ENCODE data around the gene ASIC4. TPM values are rescaled to one million over a fixed set of nuclear protein-coding genes. Genes with fewer than 3 reads are reported as not detected.

The ASIC4 gene
- total and polyA plus RNA-seq, 2 of the 13 experiments (the other 11 are each of a cell fraction or from before 2014, with no cell fraction given), result 0.03 TPM; not detected in 1

DNA sequence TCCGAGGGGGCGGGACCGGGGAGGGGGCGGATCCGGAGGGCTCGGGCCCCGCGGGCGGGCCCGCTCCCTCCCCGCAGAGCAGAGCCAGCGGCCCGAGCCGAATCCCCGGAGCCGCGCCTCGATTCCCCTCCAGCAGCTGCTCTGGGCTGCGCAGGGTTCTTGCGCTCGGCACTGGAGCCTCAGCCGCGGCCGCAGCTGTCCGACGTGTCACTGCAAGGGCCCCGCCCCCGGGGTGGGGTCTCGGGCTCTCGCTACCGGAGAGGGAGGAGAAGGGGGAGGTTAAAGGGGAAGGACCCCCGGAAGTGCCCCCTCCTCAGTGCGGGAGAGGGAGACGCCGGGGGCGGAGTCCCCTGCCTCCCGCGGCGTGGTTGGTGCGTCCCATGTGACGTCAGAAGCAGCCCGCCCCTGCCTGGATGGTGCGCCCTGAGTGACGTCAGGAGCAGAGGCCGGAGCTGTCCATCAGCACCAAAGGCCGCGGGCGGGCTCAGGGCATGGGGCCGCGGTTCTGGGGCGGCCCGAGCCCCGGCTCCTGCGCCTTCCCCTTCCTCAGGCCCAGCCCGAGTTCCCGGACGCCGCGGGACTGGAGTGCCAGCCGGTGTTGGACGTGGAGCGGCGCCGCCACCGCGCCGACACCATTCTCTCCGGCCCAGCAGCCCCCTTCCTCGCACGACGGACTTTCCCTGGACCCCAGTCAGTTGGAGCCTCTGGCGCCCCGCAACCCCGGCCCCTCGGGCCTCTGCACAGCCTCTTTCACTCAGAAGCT is 29.5 kb downstream of the ASIC4 start, which contains the start of the genes CHPF and TMEM198 (continued):
- TF ChIP-seq, protein P1, sequence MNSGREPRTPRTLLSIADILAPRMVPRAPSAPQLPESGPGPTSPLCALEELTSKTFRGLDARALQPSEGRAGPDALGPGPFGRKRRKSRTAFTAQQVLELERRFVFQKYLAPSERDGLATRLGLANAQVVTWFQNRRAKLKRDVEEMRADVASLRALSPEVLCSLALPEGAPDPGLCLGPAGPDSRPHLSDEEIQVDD (CRISPR knock-in tag; IDR thresholded peaks at IDR 0.05; ENCODE audit: borderline replicate concordance), result peak; percentile 21; the same call in 1 of the 2 replicates
- peak; percentile 54 for TF ChIP-seq ZNF230 (CRISPR knock-in tag; IDR thresholded peaks at IDR 0.05)
- TF ChIP-seq KDM4B (CRISPR knock-in tag; IDR thresholded peaks at IDR 0.05), result peak; percentile 96
- no peak for TF ChIP-seq CEBPB (IDR thresholded peaks at IDR 0.05; ENCODE audit: borderline replicate concordance, low read depth, low read length)
- peak; percentile 95 for TF ChIP-seq SP5 (CRISPR knock-in tag; IDR thresholded peaks at IDR 0.05; ENCODE audit: borderline replicate concordance, low read depth)
- TF ChIP-seq ZFP62 (CRISPR knock-in tag; IDR thresholded peaks at IDR 0.05), result 0 out of 2 replicates have a peak, but pooled peaks have one; percentile 89
- no peak for TF ChIP-seq FOXA1 (IDR thresholded peaks at IDR 0.05)
- TF ChIP-seq FOXA1 (CRISPR knock-in tag; IDR thresholded peaks at IDR 0.05), result 0 out of 2 replicates have a peak, but pooled peaks have one; percentile 11
- peak; percentile 96 for TF ChIP-seq GABPB1 (CRISPR knock-in tag; IDR thresholded peaks at IDR 0.05)
- TF ChIP-seq FIP1L1 (IDR thresholded peaks at IDR 0.05; ENCODE audit: borderline replicate concordance, insufficient read depth, low read depth, low read length), result no peak
- TF ChIP-seq IRF2 (CRISPR knock-in tag; IDR thresholded peaks at IDR 0.05), result peak; percentile 71; the same call in 1 of the 2 replicates
- TF ChIP-seq, protein P2, sequence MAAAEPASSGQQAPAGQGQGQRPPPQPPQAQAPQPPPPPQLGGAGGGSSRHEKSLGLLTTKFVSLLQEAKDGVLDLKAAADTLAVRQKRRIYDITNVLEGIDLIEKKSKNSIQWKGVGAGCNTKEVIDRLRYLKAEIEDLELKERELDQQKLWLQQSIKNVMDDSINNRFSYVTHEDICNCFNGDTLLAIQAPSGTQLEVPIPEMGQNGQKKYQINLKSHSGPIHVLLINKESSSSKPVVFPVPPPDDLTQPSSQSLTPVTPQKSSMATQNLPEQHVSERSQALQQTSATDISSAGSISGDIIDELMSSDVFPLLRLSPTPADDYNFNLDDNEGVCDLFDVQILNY (CRISPR knock-in tag; conservative IDR thresholded peaks at IDR 0.05), result 0 out of 2 replicates have a peak, but pooled peaks have one; percentile 55
- TF ChIP-seq, protein P3, sequence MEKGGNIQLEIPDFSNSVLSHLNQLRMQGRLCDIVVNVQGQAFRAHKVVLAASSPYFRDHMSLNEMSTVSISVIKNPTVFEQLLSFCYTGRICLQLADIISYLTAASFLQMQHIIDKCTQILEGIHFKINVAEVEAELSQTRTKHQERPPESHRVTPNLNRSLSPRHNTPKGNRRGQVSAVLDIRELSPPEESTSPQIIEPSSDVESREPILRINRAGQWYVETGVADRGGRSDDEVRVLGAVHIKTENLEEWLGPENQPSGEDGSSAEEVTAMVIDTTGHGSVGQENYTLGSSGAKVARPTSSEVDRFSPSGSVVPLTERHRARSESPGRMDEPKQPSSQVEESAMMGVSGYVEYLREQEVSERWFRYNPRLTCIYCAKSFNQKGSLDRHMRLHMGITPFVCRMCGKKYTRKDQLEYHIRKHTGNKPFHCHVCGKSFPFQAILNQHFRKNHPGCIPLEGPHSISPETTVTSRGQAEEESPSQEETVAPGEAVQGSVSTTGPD (CRISPR knock-in tag; IDR thresholded peaks at IDR 0.05), result 0 out of 2 replicates have a peak, but pooled peaks have one; percentile 29
- TF ChIP-seq NR1H2 (CRISPR knock-in tag; IDR thresholded peaks at IDR 0.05; ENCODE audit: borderline replicate concordance, low read depth), result no peak
- no peak for TF ChIP-seq MTF2 (CRISPR knock-in tag; IDR thresholded peaks at IDR 0.05; ENCODE audit: borderline replicate concordance)
- peak; percentile 31; the same call in 1 of the 2 replicates for TF ChIP-seq GLI4 (CRISPR knock-in tag; IDR thresholded peaks at IDR 0.05; ENCODE audit: borderline replicate concordance)
- TF ChIP-seq KMT2B (CRISPR knock-in tag; IDR thresholded peaks at IDR 0.05), result no peak; the same call in 1 of the 2 replicates
- peak; percentile 93 for TF ChIP-seq TGIF2 (CRISPR knock-in tag; IDR thresholded peaks at IDR 0.05)
- TF ChIP-seq ZNF782 (CRISPR knock-in tag; IDR thresholded peaks at IDR 0.05; ENCODE audit: borderline replicate concordance), result peak; percentile 91; the same call in 1 of the 2 replicates
- TF ChIP-seq, protein P4, sequence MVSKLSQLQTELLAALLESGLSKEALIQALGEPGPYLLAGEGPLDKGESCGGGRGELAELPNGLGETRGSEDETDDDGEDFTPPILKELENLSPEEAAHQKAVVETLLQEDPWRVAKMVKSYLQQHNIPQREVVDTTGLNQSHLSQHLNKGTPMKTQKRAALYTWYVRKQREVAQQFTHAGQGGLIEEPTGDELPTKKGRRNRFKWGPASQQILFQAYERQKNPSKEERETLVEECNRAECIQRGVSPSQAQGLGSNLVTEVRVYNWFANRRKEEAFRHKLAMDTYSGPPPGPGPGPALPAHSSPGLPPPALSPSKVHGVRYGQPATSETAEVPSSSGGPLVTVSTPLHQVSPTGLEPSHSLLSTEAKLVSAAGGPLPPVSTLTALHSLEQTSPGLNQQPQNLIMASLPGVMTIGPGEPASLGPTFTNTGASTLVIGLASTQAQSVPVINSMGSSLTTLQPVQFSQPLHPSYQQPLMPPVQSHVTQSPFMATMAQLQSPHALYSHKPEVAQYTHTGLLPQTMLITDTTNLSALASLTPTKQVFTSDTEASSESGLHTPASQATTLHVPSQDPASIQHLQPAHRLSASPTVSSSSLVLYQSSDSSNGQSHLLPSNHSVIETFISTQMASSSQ (IDR thresholded peaks at IDR 0.05; ENCODE audit: low read depth), result peak; percentile 19; the same call in 1 of the 2 replicates
- TF ChIP-seq, protein P4 (CRISPR knock-in tag; IDR thresholded peaks at IDR 0.05; ENCODE audit: borderline replicate concordance), result peak; percentile 65; the same call in 1 of the 2 replicates
- TF ChIP-seq RNF2 (conservative IDR thresholded peaks at IDR 0.05; ENCODE audit: low read depth), result no peak

Data from HepG2 (cell line).